CD14-positive monocyte (primary cell): ENCODE data around the gene TSSK6. TPM values are rescaled to one million over a fixed set of nuclear protein-coding genes. Genes with fewer than 3 reads are reported as not detected.
A peak's percentile ranks its signal among the peaks of the same experiment; 100 is the strongest.

Source experiments
- DNase-seq, 3 donors: peaks; one replicate each; pipeline ENCODE4 v3.0.0-alpha.2; 2011 to 2022
- H2AFZ ChIP-seq: 2 replicates; pipeline ENCODE4 v1.6.0; 2012; ENCODE audit warnings: mild to moderate bottlenecking, low read depth, low read length, inconsistent platforms; ENCODE audit not compliant: insufficient read depth, poor library complexity, severe bottlenecking
- H3K27ac ChIP-seq, 2 donors: 1 replicate in 1 of 2; 2 replicates in 1 of 2; pipeline ENCODE4 v1.5.1; 2012 to 2013; ENCODE audit warnings: low read length in 2 of 2, control low read depth in 1 of 2, inconsistent platforms in 1 of 2, low read depth in 1 of 2, mild to moderate bottlenecking in 1 of 2
- H3K27me3 ChIP-seq, 2 donors: one replicate each; pipeline versions ENCODE4 v1.6.0 to v1.6.1; 2011 to 2013; ENCODE audit warnings: low read length in 2 of 2; ENCODE audit not compliant: control insufficient read depth in 2 of 2, insufficient read depth in 2 of 2
- H3K36me3 ChIP-seq, 2 donors: replicated peaks in 1 of 2; 1 replicate in 1 of 2; 2 replicates in 1 of 2; pipeline versions ENCODE4 v1.5.1 to v1.6.1; 2012 to 2013; ENCODE audit warnings: low read length in 2 of 2, control low read depth in 1 of 2, inconsistent platforms in 1 of 2, mild to moderate bottlenecking in 1 of 2; ENCODE audit not compliant: insufficient read depth in 2 of 2, control insufficient read depth in 1 of 2
- H3K4me1 ChIP-seq, 2 donors: 1 replicate in 1 of 2; 2 replicates in 1 of 2; pipeline versions ENCODE4 v1.5.1 to v1.6.1; 2012 to 2013; ENCODE audit warnings: low read length in 2 of 2, control low read depth in 1 of 2, inconsistent platforms in 1 of 2, mild to moderate bottlenecking in 1 of 2, moderate library complexity in 1 of 2; ENCODE audit not compliant: insufficient read depth in 2 of 2, control insufficient read depth in 1 of 2
- H3K4me2 ChIP-seq: replicated peaks from 2 replicates; pipeline ENCODE3; 2012; ENCODE audit warnings: low read length, moderate library complexity, mild to moderate bottlenecking; ENCODE audit not compliant: poor library complexity, severe bottlenecking; ENCODE audit errors: extremely low read depth
- H3K4me3 ChIP-seq, 3 experiments: fragments of 200-600 bp in 1 of 3; sonication (generic) in 1 of 3; replicated peaks in 1 of 3; 1 replicate in 2 of 3; 2 replicates in 1 of 3; pipeline ENCODE4 v1.5.1; 2011 to 2013; ENCODE audit warnings: low read length in 3 of 3, mild to moderate bottlenecking in 3 of 3, control low read depth in 2 of 3, low read depth in 2 of 3, inconsistent platforms in 1 of 3, moderate library complexity in 1 of 3
- H3K79me2 ChIP-seq: 2 replicates; pipeline ENCODE4 v1.6.0; 2012; ENCODE audit warnings: mild to moderate bottlenecking, control low read depth, inconsistent platforms, low read length, moderate library complexity; ENCODE audit not compliant: insufficient read depth
- H3K9ac ChIP-seq: 2 replicates; pipeline ENCODE4 v1.6.0; 2017; ENCODE audit warnings: low read length, mild to moderate bottlenecking; ENCODE audit not compliant: insufficient read depth, poor library complexity, severe bottlenecking
- H3K9me3 ChIP-seq, 2 donors: replicated peaks in 1 of 2; 1 replicate in 1 of 2; 2 replicates in 1 of 2; pipeline versions ENCODE4 v1.5.1 to v1.6.1; 2012 to 2013; ENCODE audit warnings: low read length in 2 of 2, control low read depth in 1 of 2; ENCODE audit not compliant: control insufficient read depth in 1 of 2, insufficient read depth in 1 of 2
- H4K20me1 ChIP-seq: 2 replicates; pipeline ENCODE4 v1.6.0; 2012; ENCODE audit warnings: mild to moderate bottlenecking, low read length, control low read depth, moderate library complexity; ENCODE audit not compliant: insufficient read depth
- H3K27ac Mint-ChIP-seq, 7 donors: one replicate each; pipeline ENCODE4 v1.8.0; 2020; ENCODE audit warnings: mild to moderate bottlenecking in 7 of 7, mixed read lengths in 7 of 7, moderate library complexity in 6 of 7, inconsistent platforms in 2 of 7
- H3K27me3 Mint-ChIP-seq, 3 donors: one replicate each; pipeline ENCODE4 v1.8.0; 2021 to 2022; ENCODE audit warnings: low read depth in 3 of 3, mild to moderate bottlenecking in 3 of 3, mixed read lengths in 3 of 3, moderate library complexity in 3 of 3, inconsistent platforms in 1 of 3
- H3K36me3 Mint-ChIP-seq, 2 donors: one replicate each; pipeline ENCODE4 v1.8.0; 2020; ENCODE audit warnings: mixed read lengths in 2 of 2, inconsistent platforms in 1 of 2, mild to moderate bottlenecking in 1 of 2
- H3K4me1 Mint-ChIP-seq: one replicate; pipeline ENCODE4 v1.8.0; 2020; ENCODE audit warnings: mild to moderate bottlenecking, mixed read lengths
- H3K4me3 Mint-ChIP-seq, 2 donors: one replicate each; pipeline ENCODE4 v1.8.0; 2020; ENCODE audit warnings: mild to moderate bottlenecking in 2 of 2, mixed read lengths in 2 of 2, moderate library complexity in 1 of 2
- H3K9me3 Mint-ChIP-seq, 7 donors: one replicate each; pipeline ENCODE4 v1.8.0; 2020 to 2022; ENCODE audit warnings: mixed read lengths in 7 of 7, mild to moderate bottlenecking in 6 of 7, moderate library complexity in 6 of 7, inconsistent platforms in 2 of 7
- CTCF ChIP-seq: fragments of 200-600 bp; IDR thresholded peaks from one replicate; pipeline ENCODE4 v1.8.0; 2022; ENCODE audit warnings: antibody characterized with exemption, mild to moderate bottlenecking
- WGBS: methylation state at CpG from one replicate; pipeline ENCODE4 v1.1.5; 2013; ENCODE audit warnings: missing lambda C conversion rate; ENCODE audit not compliant: insufficient coverage; 5-methylcytosine and 5-hydroxymethylcytosine counted together
- intact Hi-C, 2 donors: fragments of 100-400 bp; cut with micrococcal nuclease; formaldehyde crosslinking; loops; one replicate each; pipeline versions ENCODE4 v1.15.0 to v1.15.1; 2023
- polyA plus RNA-seq, 3 donors: library from polyadenylated mRNA; depleted of rRNA in 1 of 3; unstranded in 2 of 3; stranded (reverse) in 1 of 3; fragments of 300-500 nt in 2 of 3; fragments of >200 nt in 1 of 3; fragmentation: Illumina TruSeq in 2 of 3; gene quantifications; 1 replicate in 2 of 3; 2 replicates in 1 of 3; pipeline ENCODE4 v1.2.3, GENCODE V29; 2012 to 2021

The TSSK6 gene
- polyA plus RNA-seq, 3 donors = 0.27 to 0.80 TPM; not detected in 1

GRCh38 chr19:19501798-19502197, 13.6 kb downstream of the TSSK6 start:
- Mint-ChIP-seq H3K4me1 (peaks cover 2% of the 10 kb centered on the region), H3K4me3 (no peak overlapping the region), H3K27me3 (peaks cover 0 to 3% (median 0%) of the 10 kb centered on the region in 3 donors), H3K36me3 (peaks cover 94 to 98% of the 10 kb centered on the region in 2 donors), H3K27ac (peak overlapping the region in 1 of 7 donors; percentile 19), H3K9me3 (peaks cover 0 to 5% (median 0%) of the 10 kb centered on the region in 7 donors)
- TF ChIP-seq CTCF = no peak
- Histone ChIP-seq H4K20me1 (peaks cover 31% of the 10 kb centered on the region), H3K27ac (no peak overlapping the region), H2AFZ (no peak overlapping the region), H3K4me2 (no peak overlapping the region), H3K27me3 (no peaks in the 10 kb centered on the region), H3K9ac (no peak overlapping the region), H3K9me3 (no peaks in the 10 kb centered on the region), H3K36me3 (peaks cover 97 to 100% of the 10 kb centered on the region in 2 donors), H3K4me1 (no peaks in the 10 kb centered on the region), H3K79me2 (no peaks in the 10 kb centered on the region), H3K4me3 (no peak overlapping the region)
- intact Hi-C loops = no loop called here
- no peak for DNase-seq
- 99% methylated on average over 11 of the region's 26 CpGs for WGBS

- H4K20me1 ChIP-seq = peaks cover 31% of the 10 kb centered on the region
- no peak overlapping the region for H3K4me3 Mint-ChIP-seq
- peaks cover 97 to 100% of the 10 kb centered on the region in 2 donors for H3K36me3 ChIP-seq
- intact Hi-C loops = no loop called here
- H3K9me3 Mint-ChIP-seq = peaks cover 0 to 5% (median 0%) of the 10 kb centered on the region in 7 donors
- H3K9ac ChIP-seq = no peak overlapping the region
- H3K79me2 ChIP-seq = no peaks in the 10 kb centered on the region
- no peak for TF ChIP-seq CTCF
- no peak for DNase-seq
- no peaks in the 10 kb centered on the region for H3K9me3 ChIP-seq
- H3K27ac Mint-ChIP-seq = peak overlapping the region in 1 of 7 donors; percentile 51
- H3K36me3 Mint-ChIP-seq = peaks cover 95 to 98% of the 10 kb centered on the region in 2 donors
- no peak overlapping the region for H3K4me3 ChIP-seq
- no peak overlapping the region for H3K27ac ChIP-seq
- H3K4me2 ChIP-seq = no peak overlapping the region
- no peak overlapping the region for H2AFZ ChIP-seq
- no peaks in the 10 kb centered on the region for H3K4me1 ChIP-seq
- H3K4me1 Mint-ChIP-seq = peaks cover 2% of the 10 kb centered on the region
- no peaks in the 10 kb centered on the region for H3K27me3 ChIP-seq
- WGBS = 95% methylated on average over 34 of the region's 34 CpGs
- H3K27me3 Mint-ChIP-seq = peaks cover 0 to 2% (median 0%) of the 10 kb centered on the region in 3 donors
Observed at GRCh38 chr19:19500975-19501644, 14.2 kb downstream of the TSSK6 start.
